Uterus (tissue), 4 donors: ENCODE results near the gene NDUFS5. TPM values are rescaled to one million over a fixed set of nuclear protein-coding genes. Genes with fewer than 3 reads are reported as not detected.
"Not testable (repeated sequence)": the region's sequence is repeated elsewhere in the genome, so short reads cannot be mapped to it uniquely, and the experiment has no call there.

Source experiments
- DNase-seq, 2 donors: peaks; one replicate each; pipeline ENCODE4 v3.0.0-alpha.2; 2019 to 2020
- H3K27ac ChIP-seq, 2 donors: fragments of 200-600 bp; sonication (generic); 1 replicate in 1 of 2; 2 replicates in 1 of 2; pipeline ENCODE4 v1.5.1; 2016 to 2018
- H3K27me3 ChIP-seq, 2 donors: fragments of 200-600 bp; sonication (generic); one replicate each; pipeline ENCODE4 v1.5.1; 2018 to 2019; ENCODE audit warnings: control low read depth in 1 of 2
- H3K36me3 ChIP-seq, 2 donors: fragments of 200-600 bp; sonication (generic); one replicate each; pipeline ENCODE4 v1.5.1; 2019; ENCODE audit warnings: control low read depth in 1 of 2
- H3K4me1 ChIP-seq, 2 donors: fragments of 200-600 bp; sonication (generic); one replicate each; pipeline ENCODE4 v1.5.1; 2018 to 2019; ENCODE audit warnings: control low read depth in 1 of 2
- H3K4me3 ChIP-seq, 2 donors: fragments of 200-600 bp; sonication (generic); 1 replicate in 1 of 2; 2 replicates in 1 of 2; pipeline ENCODE4 v1.5.1; 2018 to 2019; ENCODE audit warnings: mild to moderate bottlenecking in 1 of 2
- H3K9me3 ChIP-seq, 2 donors: fragments of 200-600 bp; sonication (generic); one replicate each; pipeline ENCODE4 v1.5.1; 2019; ENCODE audit warnings: control low read depth in 1 of 2
- POLR2A ChIP-seq, 2 donors: fragments of 450-650 bp; IDR thresholded peaks; one replicate each; pipeline ENCODE4 v1.6.1; 2016; ENCODE audit warnings: antibody characterized with exemption in 2 of 2, mild to moderate bottlenecking in 1 of 2, moderate library complexity in 1 of 2
- intact Hi-C: fragments of 100-400 bp; cut with DNase I; formaldehyde crosslinking; loops from one replicate; pipeline ENCODE4 v1.15.1; 2023; ENCODE audit warnings: low total_unique reads
- total RNA-seq, 4 donors: library from RNA; depleted of rRNA in 3 of 4; stranded (reverse); fragments of >200 nt in 3 of 4; gene quantifications; one replicate each; pipeline versions ENCODE4 v1.1.0 to v1.2.4, GENCODE V29; 2014 to 2023
- TF ChIP-seq, protein P1 (sequence below), 4 experiments: fragments of 200-600 bp in 2 of 4; fragments of 450-650 bp in 2 of 4; sonication (generic) in 2 of 4; IDR thresholded peaks; one replicate each; pipeline ENCODE4 v1.5.1; 2016 to 2019; ENCODE audit warnings: antibody characterized with exemption in 4 of 4, mild to moderate bottlenecking in 2 of 4, moderate library complexity in 1 of 4
- donor health status: DM: yes; HTN: yes; CAD: no.

Gene NDUFS5
- 100 to 1,000 TPM; 122 to 659 (median 361) TPM for total RNA-seq

GRCh38 chr1:39026051-39026865, at the start of gene NDUFS5:
Gene NDUFS5 (plus strand): TSS chr1:39026350. CDS start chr1:39028725, 2,375 bp downstream.
- intact Hi-C loops: no loop called here
- TF ChIP-seq, protein P1, sequence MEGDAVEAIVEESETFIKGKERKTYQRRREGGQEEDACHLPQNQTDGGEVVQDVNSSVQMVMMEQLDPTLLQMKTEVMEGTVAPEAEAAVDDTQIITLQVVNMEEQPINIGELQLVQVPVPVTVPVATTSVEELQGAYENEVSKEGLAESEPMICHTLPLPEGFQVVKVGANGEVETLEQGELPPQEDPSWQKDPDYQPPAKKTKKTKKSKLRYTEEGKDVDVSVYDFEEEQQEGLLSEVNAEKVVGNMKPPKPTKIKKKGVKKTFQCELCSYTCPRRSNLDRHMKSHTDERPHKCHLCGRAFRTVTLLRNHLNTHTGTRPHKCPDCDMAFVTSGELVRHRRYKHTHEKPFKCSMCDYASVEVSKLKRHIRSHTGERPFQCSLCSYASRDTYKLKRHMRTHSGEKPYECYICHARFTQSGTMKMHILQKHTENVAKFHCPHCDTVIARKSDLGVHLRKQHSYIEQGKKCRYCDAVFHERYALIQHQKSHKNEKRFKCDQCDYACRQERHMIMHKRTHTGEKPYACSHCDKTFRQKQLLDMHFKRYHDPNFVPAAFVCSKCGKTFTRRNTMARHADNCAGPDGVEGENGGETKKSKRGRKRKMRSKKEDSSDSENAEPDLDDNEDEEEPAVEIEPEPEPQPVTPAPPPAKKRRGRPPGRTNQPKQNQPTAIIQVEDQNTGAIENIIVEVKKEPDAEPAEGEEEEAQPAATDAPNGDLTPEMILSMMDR (IDR thresholded peaks at IDR 0.05): peak in 1 of 4 experiments; percentile 2
- TF ChIP-seq POLR2A (IDR thresholded peaks at IDR 0.05): peak; percentile 53 to 93
- Histone ChIP-seq H3K4me1 (no peaks in the 10 kb centered on the region), H3K27ac (peak within 1 kb of the TSS; percentile 92 to 94), H3K4me3 (peak within 1 kb of the TSS; percentile 72 to 85), H3K36me3 (no peaks in the 10 kb centered on the region), H3K9me3 (no peaks in the 10 kb centered on the region), H3K27me3 (no peaks in the 10 kb centered on the region)
- peak; percentile 90 to 93 for DNase-seq

GRCh38 chr1:38977399-38978244, 48.5 kb upstream of the NDUFS5 start:
- H3K4me3 ChIP-seq, intact Hi-C loops, H3K9me3 ChIP-seq: not testable (repeated sequence)

GRCh38 chr1:38978245-38978542, 48.0 kb upstream of the NDUFS5 start:
- H3K9me3 ChIP-seq, H3K27me3 ChIP-seq, intact Hi-C loops: not testable (repeated sequence)

More at GRCh38 chr1:38977399-38978244, 48.5 kb upstream of the NDUFS5 start:
- DNase-seq, H3K4me1 ChIP-seq, H3K36me3 ChIP-seq, H3K27me3 ChIP-seq, H3K27ac ChIP-seq: not testable (repeated sequence)

GRCh38 chr1:38979380-38979779, 46.8 kb upstream of the NDUFS5 start:
- DNase-seq, intact Hi-C loops, H3K4me3 ChIP-seq: not testable (repeated sequence)

More at GRCh38 chr1:38978245-38978542, 48.0 kb upstream of the NDUFS5 start:
- H3K4me3 ChIP-seq, H3K27ac ChIP-seq, DNase-seq, H3K4me1 ChIP-seq, H3K36me3 ChIP-seq: not testable (repeated sequence)

GRCh38 chr1:38989979-38990378, 36.2 kb upstream of the NDUFS5 start:
- Histone ChIP-seq H3K36me3 (no peaks in the 10 kb centered on the region), H3K4me3 (no peak overlapping the region), H3K27ac (peak overlapping the region; percentile 91 to 92), H3K9me3 (no peaks in the 10 kb centered on the region), H3K27me3 (no peaks in the 10 kb centered on the region), H3K4me1 (no peaks in the 10 kb centered on the region)
- no peak for DNase-seq
- intact Hi-C loops: no loop called here
- TF ChIP-seq, protein P1 (IDR thresholded peaks at IDR 0.05): no peak
- TF ChIP-seq POLR2A (IDR thresholded peaks at IDR 0.05): no peak

More at GRCh38 chr1:38979380-38979779, 46.8 kb upstream of the NDUFS5 start:
- H3K27ac ChIP-seq, H3K36me3 ChIP-seq, H3K9me3 ChIP-seq, H3K27me3 ChIP-seq, H3K4me1 ChIP-seq: not testable (repeated sequence)

DNA sequence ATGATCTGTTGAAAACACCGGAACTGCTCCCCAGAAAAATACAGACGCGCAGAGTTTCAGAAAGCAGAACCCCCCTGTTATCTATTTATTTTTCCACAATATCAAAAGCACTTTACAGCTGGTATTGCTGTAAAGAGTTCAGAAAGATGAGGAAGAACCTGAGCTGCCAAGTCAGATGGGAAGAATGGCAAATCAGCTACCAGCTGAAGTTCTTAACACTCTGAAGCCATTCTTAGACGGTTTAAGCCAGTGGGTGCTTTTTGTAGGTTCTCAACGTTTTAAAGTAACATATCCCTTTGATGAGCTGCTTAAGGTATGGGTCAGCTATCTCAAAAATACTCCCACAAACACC, 35.8 kb upstream of the NDUFS5 start:
- H3K27me3 ChIP-seq: no peaks in the 10 kb centered on the region
- H3K4me3 ChIP-seq: peak overlapping the region; percentile 77 to 99
- H3K27ac ChIP-seq: peak overlapping the region; percentile 91 to 92
- DNase-seq: no peak
- no peaks in the 10 kb centered on the region for H3K36me3 ChIP-seq
- no peaks in the 10 kb centered on the region for H3K4me1 ChIP-seq
- no peaks in the 10 kb centered on the region for H3K9me3 ChIP-seq
- TF ChIP-seq POLR2A (IDR thresholded peaks at IDR 0.05): no peak
- TF ChIP-seq, protein P1 (IDR thresholded peaks at IDR 0.05): no peak
- intact Hi-C loops: no loop called here
